ENCODE data around the gene NTRK1. TPM values are rescaled to one million over a fixed set of nuclear protein-coding genes. Genes with fewer than 3 reads are reported as not detected.

The NTRK1 gene
- total and polyA plus RNA-seq, 4 donors, result 0.13 to 0.17 (median 0.14) TPM

DNA sequence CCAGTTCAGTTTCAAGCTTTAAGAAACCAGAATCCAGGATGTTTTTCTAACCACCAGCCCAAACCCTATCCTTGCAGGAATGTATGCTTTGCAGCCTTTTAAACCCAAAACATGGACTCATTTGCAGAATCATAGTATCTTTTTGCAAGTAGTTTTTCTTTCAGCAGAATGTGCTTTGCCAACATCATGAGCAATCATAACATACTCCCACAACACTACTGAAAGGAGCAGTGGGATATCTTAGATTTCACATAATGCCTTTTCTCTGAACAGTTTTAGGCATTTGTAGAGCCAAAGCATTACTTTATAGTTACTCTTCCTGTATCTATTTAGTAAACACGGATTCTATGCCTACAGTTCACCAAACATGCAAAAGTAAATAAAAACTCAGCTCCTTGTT, 34.0 kb upstream of the NTRK1 start:
- Histone ChIP-seq H3K4me1 (ENCODE audit: control insufficient read depth in 4 of 4, insufficient read depth in 4 of 4, low read length in 3 of 4) (no peaks in the 10 kb centered on the region), H3K9ac (ENCODE audit: low read depth in 1 of 2, low read length in 2 of 2) (no peak overlapping the region), H3K27me3 (ENCODE audit: control insufficient read depth in 4 of 4, insufficient read depth in 4 of 4, low read length in 3 of 4) (peaks cover 0 to 2% (median 0%) of the 10 kb centered on the region in 4 donors), H3K9me3 (ENCODE audit: control insufficient read depth in 4 of 4, low read length in 3 of 4) (no peaks in the 10 kb centered on the region), H3K36me3 (ENCODE audit: control insufficient read depth in 4 of 4, insufficient read depth in 3 of 4, low read depth in 1 of 4, low read length in 3 of 4) (no peaks in the 10 kb centered on the region), H3K27ac (ENCODE audit: low read depth in 1 of 2, low read length in 2 of 2) (no peak overlapping the region), H3K4me3 (ENCODE audit: low read depth in 1 of 3, low read length in 3 of 3) (no peak overlapping the region)
- 72% methylated on average over 1 of the region's 1 CpG for WGBS
- DNase-seq (ENCODE audit: low spot score), result no peak
- TF ChIP-seq FOXA1 (IDR thresholded peaks at IDR 0.05), result no peak
- TF ChIP-seq, protein P1, sequence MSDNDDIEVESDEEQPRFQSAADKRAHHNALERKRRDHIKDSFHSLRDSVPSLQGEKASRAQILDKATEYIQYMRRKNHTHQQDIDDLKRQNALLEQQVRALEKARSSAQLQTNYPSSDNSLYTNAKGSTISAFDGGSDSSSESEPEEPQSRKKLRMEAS (IDR thresholded peaks at IDR 0.05), result no peak
- no peak for TF ChIP-seq NR2F2 (IDR thresholded peaks at IDR 0.05)
- TF ChIP-seq, protein P2, sequence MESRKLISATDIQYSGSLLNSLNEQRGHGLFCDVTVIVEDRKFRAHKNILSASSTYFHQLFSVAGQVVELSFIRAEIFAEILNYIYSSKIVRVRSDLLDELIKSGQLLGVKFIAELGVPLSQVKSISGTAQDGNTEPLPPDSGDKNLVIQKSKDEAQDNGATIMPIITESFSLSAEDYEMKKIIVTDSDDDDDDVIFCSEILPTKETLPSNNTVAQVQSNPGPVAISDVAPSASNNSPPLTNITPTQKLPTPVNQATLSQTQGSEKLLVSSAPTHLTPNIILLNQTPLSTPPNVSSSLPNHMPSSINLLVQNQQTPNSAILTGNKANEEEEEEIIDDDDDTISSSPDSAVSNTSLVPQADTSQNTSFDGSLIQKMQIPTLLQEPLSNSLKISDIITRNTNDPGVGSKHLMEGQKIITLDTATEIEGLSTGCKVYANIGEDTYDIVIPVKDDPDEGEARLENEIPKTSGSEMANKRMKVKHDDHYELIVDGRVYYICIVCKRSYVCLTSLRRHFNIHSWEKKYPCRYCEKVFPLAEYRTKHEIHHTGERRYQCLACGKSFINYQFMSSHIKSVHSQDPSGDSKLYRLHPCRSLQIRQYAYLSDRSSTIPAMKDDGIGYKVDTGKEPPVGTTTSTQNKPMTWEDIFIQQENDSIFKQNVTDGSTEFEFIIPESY (IDR thresholded peaks at IDR 0.05), result no peak
- TF ChIP-seq HNF4G (IDR thresholded peaks at IDR 0.05), result no peak
- TF ChIP-seq, protein P3, sequence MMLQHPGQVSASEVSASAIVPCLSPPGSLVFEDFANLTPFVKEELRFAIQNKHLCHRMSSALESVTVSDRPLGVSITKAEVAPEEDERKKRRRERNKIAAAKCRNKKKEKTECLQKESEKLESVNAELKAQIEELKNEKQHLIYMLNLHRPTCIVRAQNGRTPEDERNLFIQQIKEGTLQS (IDR thresholded peaks at IDR 0.05), result no peak
- TF ChIP-seq YY1 (IDR thresholded peaks at IDR 0.05), result no peak
- no peak for TF ChIP-seq JUND (IDR thresholded peaks at IDR 0.05)
- no peak for TF ChIP-seq EGR1 (IDR thresholded peaks at IDR 0.05; ENCODE audit: low read depth in 2 of 2)
- TF ChIP-seq HNF4A (conservative IDR thresholded peaks at IDR 0.05), result no peak
- TF ChIP-seq GABPA (IDR thresholded peaks at IDR 0.05 in 1 of 2, conservative IDR thresholded peaks at IDR 0.05 in 1 of 2), result no peak
- TF ChIP-seq, protein P4, sequence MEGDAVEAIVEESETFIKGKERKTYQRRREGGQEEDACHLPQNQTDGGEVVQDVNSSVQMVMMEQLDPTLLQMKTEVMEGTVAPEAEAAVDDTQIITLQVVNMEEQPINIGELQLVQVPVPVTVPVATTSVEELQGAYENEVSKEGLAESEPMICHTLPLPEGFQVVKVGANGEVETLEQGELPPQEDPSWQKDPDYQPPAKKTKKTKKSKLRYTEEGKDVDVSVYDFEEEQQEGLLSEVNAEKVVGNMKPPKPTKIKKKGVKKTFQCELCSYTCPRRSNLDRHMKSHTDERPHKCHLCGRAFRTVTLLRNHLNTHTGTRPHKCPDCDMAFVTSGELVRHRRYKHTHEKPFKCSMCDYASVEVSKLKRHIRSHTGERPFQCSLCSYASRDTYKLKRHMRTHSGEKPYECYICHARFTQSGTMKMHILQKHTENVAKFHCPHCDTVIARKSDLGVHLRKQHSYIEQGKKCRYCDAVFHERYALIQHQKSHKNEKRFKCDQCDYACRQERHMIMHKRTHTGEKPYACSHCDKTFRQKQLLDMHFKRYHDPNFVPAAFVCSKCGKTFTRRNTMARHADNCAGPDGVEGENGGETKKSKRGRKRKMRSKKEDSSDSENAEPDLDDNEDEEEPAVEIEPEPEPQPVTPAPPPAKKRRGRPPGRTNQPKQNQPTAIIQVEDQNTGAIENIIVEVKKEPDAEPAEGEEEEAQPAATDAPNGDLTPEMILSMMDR (IDR thresholded peaks at IDR 0.05; ENCODE audit: low read depth, low read length, missing input control), result no peak
- TF ChIP-seq FOXA2 (IDR thresholded peaks at IDR 0.05), result no peak
- TF ChIP-seq SP1 (IDR thresholded peaks at IDR 0.05), result no peak
- no peak for TF ChIP-seq RAD21 (IDR thresholded peaks at IDR 0.05)
- TF ChIP-seq, protein P5, sequence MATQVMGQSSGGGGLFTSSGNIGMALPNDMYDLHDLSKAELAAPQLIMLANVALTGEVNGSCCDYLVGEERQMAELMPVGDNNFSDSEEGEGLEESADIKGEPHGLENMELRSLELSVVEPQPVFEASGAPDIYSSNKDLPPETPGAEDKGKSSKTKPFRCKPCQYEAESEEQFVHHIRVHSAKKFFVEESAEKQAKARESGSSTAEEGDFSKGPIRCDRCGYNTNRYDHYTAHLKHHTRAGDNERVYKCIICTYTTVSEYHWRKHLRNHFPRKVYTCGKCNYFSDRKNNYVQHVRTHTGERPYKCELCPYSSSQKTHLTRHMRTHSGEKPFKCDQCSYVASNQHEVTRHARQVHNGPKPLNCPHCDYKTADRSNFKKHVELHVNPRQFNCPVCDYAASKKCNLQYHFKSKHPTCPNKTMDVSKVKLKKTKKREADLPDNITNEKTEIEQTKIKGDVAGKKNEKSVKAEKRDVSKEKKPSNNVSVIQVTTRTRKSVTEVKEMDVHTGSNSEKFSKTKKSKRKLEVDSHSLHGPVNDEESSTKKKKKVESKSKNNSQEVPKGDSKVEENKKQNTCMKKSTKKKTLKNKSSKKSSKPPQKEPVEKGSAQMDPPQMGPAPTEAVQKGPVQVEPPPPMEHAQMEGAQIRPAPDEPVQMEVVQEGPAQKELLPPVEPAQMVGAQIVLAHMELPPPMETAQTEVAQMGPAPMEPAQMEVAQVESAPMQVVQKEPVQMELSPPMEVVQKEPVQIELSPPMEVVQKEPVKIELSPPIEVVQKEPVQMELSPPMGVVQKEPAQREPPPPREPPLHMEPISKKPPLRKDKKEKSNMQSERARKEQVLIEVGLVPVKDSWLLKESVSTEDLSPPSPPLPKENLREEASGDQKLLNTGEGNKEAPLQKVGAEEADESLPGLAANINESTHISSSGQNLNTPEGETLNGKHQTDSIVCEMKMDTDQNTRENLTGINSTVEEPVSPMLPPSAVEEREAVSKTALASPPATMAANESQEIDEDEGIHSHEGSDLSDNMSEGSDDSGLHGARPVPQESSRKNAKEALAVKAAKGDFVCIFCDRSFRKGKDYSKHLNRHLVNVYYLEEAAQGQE (IDR thresholded peaks at IDR 0.05), result no peak
- no peak for TF ChIP-seq TAF1 (conservative IDR thresholded peaks at IDR 0.05)
- TF ChIP-seq RXRA (IDR thresholded peaks at IDR 0.05), result no peak

Data from liver (tissue), 9 donors.